Measurements from ENCODE around the gene MELK.

MELK gene

DNA sequence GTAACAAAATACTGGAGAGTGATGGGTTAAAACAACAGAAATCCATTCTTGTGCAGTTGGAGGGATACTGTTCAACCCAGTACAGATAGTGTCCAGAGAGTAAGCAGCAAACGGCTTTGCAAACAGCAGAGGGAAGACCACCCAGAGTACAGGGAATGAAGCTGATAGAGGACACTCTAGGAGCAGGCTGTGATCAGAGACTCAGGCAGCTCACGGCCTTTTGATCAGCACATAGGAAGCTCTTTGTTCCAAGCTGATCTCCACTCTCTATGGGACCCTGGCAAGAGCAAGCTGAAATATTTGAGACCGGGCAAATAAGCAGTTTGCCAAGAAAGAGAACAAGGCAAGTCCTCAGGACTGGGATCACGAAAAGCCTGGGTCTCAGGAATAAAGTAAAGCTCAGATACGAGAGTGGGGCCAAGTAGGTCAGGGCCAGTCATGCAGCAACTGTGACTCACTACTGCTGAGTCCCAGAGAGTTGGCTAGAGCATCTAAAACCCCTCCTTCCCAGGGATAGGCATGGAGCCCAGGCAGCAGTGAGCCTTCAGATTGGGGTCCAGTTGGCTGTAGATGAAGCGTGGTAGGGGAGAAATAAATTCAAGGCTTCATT, 52.4 kb downstream of the MELK start:
- no peaks in the 10 kb centered on the region for H3K4me1 ChIP-seq (ENCODE audit: low read length)
- H3K4me3 ChIP-seq (ENCODE audit: low read length): no peak overlapping the region
- H3K36me3 ChIP-seq (replicated peaks; ENCODE audit: insufficient read depth, low read length): no peaks in the 10 kb centered on the region; the same call in 1 of the 2 replicates
- TF ChIP-seq EZH2 (optimal IDR thresholded peaks at IDR 0.05; ENCODE audit: low read depth, low read length): no peak
- no peaks in the 10 kb centered on the region for H3F3A ChIP-seq (ENCODE audit: insufficient read depth, low read length)
- H4K20me1 ChIP-seq (ENCODE audit: insufficient read depth, low read length): no peaks in the 10 kb centered on the region
- H2AFZ ChIP-seq (ENCODE audit: low read length): no peak overlapping the region
- H3K9me2 ChIP-seq (replicated peaks; ENCODE audit: insufficient read depth, low read length): no peaks in the 10 kb centered on the region
- H3K27me3 ChIP-seq (replicated peaks; ENCODE audit: insufficient read depth, low read length): no peaks in the 10 kb centered on the region
- H3K27ac ChIP-seq (ENCODE audit: low read length): no peak overlapping the region
- no peak overlapping the region for H3K4me2 ChIP-seq (ENCODE audit: low read depth, low read length)
- no peak overlapping the region for H3K9ac ChIP-seq (ENCODE audit: low read length)
- no peak for DNase-seq
- H3K79me2 ChIP-seq (ENCODE audit: low read length): peaks cover 30% of the 10 kb centered on the region; the same call in 1 of the 2 replicates
- no peaks in the 10 kb centered on the region for H3K9me3 ChIP-seq (replicated peaks; ENCODE audit: insufficient read depth, low read length)

DNA sequence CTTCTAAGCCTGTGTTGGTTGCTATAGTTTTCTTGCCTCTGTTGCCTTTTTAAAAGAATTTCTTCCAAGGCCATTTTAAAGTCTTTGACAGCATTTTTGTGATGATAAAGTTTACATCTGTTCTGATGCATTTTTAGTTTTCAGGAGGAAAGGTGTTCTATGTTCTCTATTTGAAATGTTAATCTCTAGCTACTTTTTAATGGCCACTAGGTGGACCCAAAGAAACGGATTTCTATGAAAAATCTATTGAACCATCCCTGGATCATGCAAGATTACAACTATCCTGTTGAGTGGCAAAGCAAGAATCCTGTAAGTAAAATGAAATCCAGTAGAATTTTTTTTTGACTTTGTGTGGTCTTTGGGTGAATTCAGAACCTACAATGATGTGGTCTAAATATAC, 60.2 kb downstream of the MELK start:
- no peak overlapping the region for H2AFZ ChIP-seq (ENCODE audit: low read length)
- H3K9ac ChIP-seq (ENCODE audit: low read length): no peak overlapping the region
- H3K36me3 ChIP-seq (replicated peaks; ENCODE audit: insufficient read depth, low read length): peaks cover 7% of the 10 kb centered on the region; the same call in 1 of the 2 replicates
- peaks cover 3% of the 10 kb centered on the region for H3K79me2 ChIP-seq (ENCODE audit: low read length)
- H3K9me2 ChIP-seq (replicated peaks; ENCODE audit: insufficient read depth, low read length): no peaks in the 10 kb centered on the region
- no peak overlapping the region for H3K4me2 ChIP-seq (ENCODE audit: low read depth, low read length)
- H3K9me3 ChIP-seq (replicated peaks; ENCODE audit: insufficient read depth, low read length): no peaks in the 10 kb centered on the region
- TF ChIP-seq EZH2 (optimal IDR thresholded peaks at IDR 0.05; ENCODE audit: low read depth, low read length) (no peak), EZH2phosphoT487 (IDR thresholded peaks at IDR 0.05; ENCODE audit: low read length) (no peak)
- TF ChIP-seq, protein P1, sequence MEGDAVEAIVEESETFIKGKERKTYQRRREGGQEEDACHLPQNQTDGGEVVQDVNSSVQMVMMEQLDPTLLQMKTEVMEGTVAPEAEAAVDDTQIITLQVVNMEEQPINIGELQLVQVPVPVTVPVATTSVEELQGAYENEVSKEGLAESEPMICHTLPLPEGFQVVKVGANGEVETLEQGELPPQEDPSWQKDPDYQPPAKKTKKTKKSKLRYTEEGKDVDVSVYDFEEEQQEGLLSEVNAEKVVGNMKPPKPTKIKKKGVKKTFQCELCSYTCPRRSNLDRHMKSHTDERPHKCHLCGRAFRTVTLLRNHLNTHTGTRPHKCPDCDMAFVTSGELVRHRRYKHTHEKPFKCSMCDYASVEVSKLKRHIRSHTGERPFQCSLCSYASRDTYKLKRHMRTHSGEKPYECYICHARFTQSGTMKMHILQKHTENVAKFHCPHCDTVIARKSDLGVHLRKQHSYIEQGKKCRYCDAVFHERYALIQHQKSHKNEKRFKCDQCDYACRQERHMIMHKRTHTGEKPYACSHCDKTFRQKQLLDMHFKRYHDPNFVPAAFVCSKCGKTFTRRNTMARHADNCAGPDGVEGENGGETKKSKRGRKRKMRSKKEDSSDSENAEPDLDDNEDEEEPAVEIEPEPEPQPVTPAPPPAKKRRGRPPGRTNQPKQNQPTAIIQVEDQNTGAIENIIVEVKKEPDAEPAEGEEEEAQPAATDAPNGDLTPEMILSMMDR (IDR thresholded peaks at IDR 0.05; ENCODE audit: low read length): peak; percentile 57
- H3K4me3 ChIP-seq (ENCODE audit: low read length): no peak overlapping the region
- H4K20me1 ChIP-seq (ENCODE audit: insufficient read depth, low read length): no peaks in the 10 kb centered on the region
- H3K27ac ChIP-seq (ENCODE audit: low read length): no peak overlapping the region
- no peaks in the 10 kb centered on the region for H3K27me3 ChIP-seq (replicated peaks; ENCODE audit: insufficient read depth, low read length)
- H3K4me1 ChIP-seq (ENCODE audit: low read length): no peaks in the 10 kb centered on the region
- DNase-seq: peak; percentile 24
- no peaks in the 10 kb centered on the region for H3F3A ChIP-seq (ENCODE audit: insufficient read depth, low read length)

DNA sequence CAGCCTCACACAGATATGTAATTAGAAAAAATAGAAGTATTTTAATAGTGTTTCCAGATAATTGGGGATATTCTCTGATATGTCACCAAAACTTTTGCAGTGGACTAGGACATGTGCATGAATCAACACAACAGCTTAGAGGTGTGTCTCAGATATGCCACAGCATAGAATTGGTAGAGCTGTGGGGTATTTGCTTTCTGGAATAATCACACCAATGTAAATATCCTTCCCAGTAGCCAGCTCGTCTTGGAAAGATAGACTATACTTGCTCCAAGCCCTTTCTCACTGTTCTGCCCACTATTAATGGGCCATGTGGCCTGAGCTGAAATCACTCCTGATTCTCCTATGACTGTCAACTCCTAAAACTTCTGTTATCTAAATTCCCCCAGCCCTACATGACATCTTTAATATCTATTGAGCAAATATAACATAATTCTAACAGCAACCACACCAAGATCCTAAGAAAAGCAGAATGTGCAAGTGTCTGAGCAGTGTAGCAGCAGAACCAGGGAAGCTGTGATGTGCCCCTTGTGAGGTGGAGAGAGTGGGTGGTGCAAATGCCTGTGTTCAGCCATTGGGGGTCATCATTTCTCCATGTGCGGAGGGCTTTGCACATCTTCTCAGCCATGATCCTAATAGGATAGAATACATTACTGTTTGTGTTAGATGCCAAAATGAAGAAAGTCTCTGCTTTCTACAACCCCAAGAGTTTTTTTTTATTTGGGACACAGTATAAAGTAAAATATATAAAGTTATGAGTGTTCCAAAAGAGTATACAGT, 65.0 kb downstream of the MELK start:
- DNase-seq: no peak
- H3K9me2 ChIP-seq (replicated peaks; ENCODE audit: insufficient read depth, low read length): no peaks in the 10 kb centered on the region

More for the DNA sequence above, 65.0 kb downstream of the MELK start:
- Histone ChIP-seq H3K27me3 (replicated peaks; ENCODE audit: insufficient read depth, low read length) (no peaks in the 10 kb centered on the region), H3K4me1 (ENCODE audit: low read length) (no peaks in the 10 kb centered on the region), H3K9me3 (replicated peaks; ENCODE audit: insufficient read depth, low read length) (no peaks in the 10 kb centered on the region), H3K79me2 (ENCODE audit: low read length) (peaks cover 16% of the 10 kb centered on the region), H3K4me3 (ENCODE audit: low read length) (no peak overlapping the region), H4K20me1 (ENCODE audit: insufficient read depth, low read length) (no peaks in the 10 kb centered on the region), H3F3A (ENCODE audit: insufficient read depth, low read length) (no peaks in the 10 kb centered on the region), H3K36me3 (replicated peaks; ENCODE audit: insufficient read depth, low read length) (peaks cover 8% of the 10 kb centered on the region), H3K9ac (ENCODE audit: low read length) (no peak overlapping the region), H3K4me2 (ENCODE audit: low read depth, low read length) (no peak overlapping the region), H2AFZ (ENCODE audit: low read length) (no peak overlapping the region), H3K27ac (ENCODE audit: low read length) (no peak overlapping the region)
- TF ChIP-seq EZH2 (optimal IDR thresholded peaks at IDR 0.05; ENCODE audit: low read depth, low read length) (no peak), EZH2phosphoT487 (IDR thresholded peaks at IDR 0.05; ENCODE audit: low read length) (no peak)
- TF ChIP-seq, protein P1 (IDR thresholded peaks at IDR 0.05; ENCODE audit: low read length): no peak
